SK-N-SH treated with all-trans-retinoic acid at 6 μM for 48 hours (cell line): ENCODE results near the gene ARHGEF2.

Experiments
- GLIS3 ChIP-seq: fragments of 250-450 bp; sonication (Bioruptor Pico); IDR thresholded peaks from 2 replicates; pipeline ENCODE4 v1.5.0; 2020; ENCODE audit warnings: mild to moderate bottlenecking, moderate library complexity
- OSR1 ChIP-seq: fragments of 250-450 bp; sonication (Bioruptor Pico); IDR thresholded peaks from 2 replicates; pipeline ENCODE4 v1.8.0; 2022; ENCODE audit warnings: moderate library complexity, mild to moderate bottlenecking, inconsistent platforms
- PPARA ChIP-seq: fragments of 250-450 bp; sonication (Bioruptor Pico); IDR thresholded peaks from 2 replicates; pipeline ENCODE4 v1.5.0; 2020; ENCODE audit warnings: mild to moderate bottlenecking, borderline replicate concordance
- RARB ChIP-seq: fragments of 250-450 bp; sonication (Bioruptor Pico); IDR thresholded peaks from 2 replicates; pipeline ENCODE4 v1.8.0; 2021; ENCODE audit warnings: mild to moderate bottlenecking, moderate library complexity
- ZNF565 ChIP-seq: fragments of 450-650 bp; formaldehyde crosslinking; conservative IDR thresholded peaks from 2 replicates; pipeline ENCODE4 v1.5.0; 2020; ENCODE audit warnings: low read depth, mild to moderate bottlenecking, moderate library complexity

DNA sequence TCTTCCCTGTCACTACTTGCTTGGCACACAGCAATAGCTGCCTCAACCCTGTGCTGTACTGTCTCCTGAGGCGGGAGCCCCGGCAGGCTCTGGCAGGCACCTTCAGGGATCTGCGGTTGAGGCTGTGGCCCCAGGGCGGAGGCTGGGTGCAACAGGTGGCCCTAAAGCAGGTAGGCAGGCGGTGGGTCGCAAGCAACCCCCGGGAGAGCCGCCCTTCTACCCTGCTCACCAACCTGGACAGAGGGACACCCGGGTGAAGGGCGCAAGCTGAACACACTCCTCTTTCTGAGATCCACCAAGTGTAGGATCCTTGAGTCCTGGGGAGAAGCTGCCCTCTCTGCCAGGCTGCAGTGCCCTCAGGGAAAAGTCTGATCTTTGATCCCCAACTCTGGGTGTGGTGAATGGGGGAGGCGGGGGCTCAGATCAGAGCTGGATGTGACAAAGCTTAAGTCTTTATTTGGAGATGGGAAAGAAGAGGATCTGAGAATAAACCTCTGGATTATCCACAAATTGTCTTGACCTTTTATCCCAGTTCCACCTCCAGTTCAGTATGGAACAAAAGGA, 35.7 kb downstream of the ARHGEF2 start:
- TF ChIP-seq OSR1 (no peak), GLIS3 (CRISPR knock-in tag) (no peak), RARB (CRISPR knock-in tag) (no peak), ZNF565 (no peak), PPARA (CRISPR knock-in tag) (no peak)
